ENCODE measurements around the gene SLC5A3.

Gene SLC5A3

GRCh38 chr21:34076835-34077234 is 3.5 kb downstream of the SLC5A3 start:
- FAIRE-seq (no peak), DNase-seq (ENCODE audit: insufficient read length, low spot score) (no peak)
- no peak for TF ChIP-seq CTCF (IDR thresholded peaks at IDR 0.05; ENCODE audit: insufficient read depth, missing control alignments)

GRCh38 chr21:34077888-34078287 is 4.5 kb downstream of the SLC5A3 start:
- no peak for TF ChIP-seq CTCF (IDR thresholded peaks at IDR 0.05; ENCODE audit: insufficient read depth, missing control alignments)
- no peak for DNase-seq (ENCODE audit: insufficient read length, low spot score)
- no peak for FAIRE-seq

GRCh38 chr21:34078915-34079314 is 5.5 kb downstream of the SLC5A3 start:
- no peak for TF ChIP-seq CTCF (IDR thresholded peaks at IDR 0.05; ENCODE audit: insufficient read depth, missing control alignments)
- DNase-seq (ENCODE audit: insufficient read length, low spot score), result no peak
- FAIRE-seq, result no peak

- DNase-seq (ENCODE audit: insufficient read length, low spot score) (no peak), FAIRE-seq (no peak)
- no peak for TF ChIP-seq CTCF (IDR thresholded peaks at IDR 0.05; ENCODE audit: insufficient read depth, missing control alignments)
Measured at GRCh38 chr21:34080710-34081109, 7.3 kb downstream of the SLC5A3 start.

GRCh38 chr21:34082769-34083168 is 9.4 kb downstream of the SLC5A3 start:
- DNase-seq (ENCODE audit: insufficient read length, low spot score), result no peak
- no peak for TF ChIP-seq CTCF (IDR thresholded peaks at IDR 0.05; ENCODE audit: insufficient read depth, missing control alignments)
- FAIRE-seq, result no peak

- DNase-seq (ENCODE audit: insufficient read length, low spot score) (no peak), FAIRE-seq (no peak)
- TF ChIP-seq CTCF (IDR thresholded peaks at IDR 0.05; ENCODE audit: insufficient read depth, missing control alignments), result no peak
Measured at GRCh38 chr21:34083357-34083756, 10.0 kb downstream of the SLC5A3 start.

GRCh38 chr21:34085129-34085528 is 11.8 kb downstream of the SLC5A3 start:
- FAIRE-seq (no peak), DNase-seq (ENCODE audit: insufficient read length, low spot score) (no peak)
- no peak for TF ChIP-seq CTCF (IDR thresholded peaks at IDR 0.05; ENCODE audit: insufficient read depth, missing control alignments)
